ENCODE measurements around the gene VWF. TPM values are rescaled to one million over a fixed set of nuclear protein-coding genes. Genes with fewer than 3 reads are reported as not detected.

Gene VWF
- total RNA-seq, 4 donors from 2014 or later = 34.3 to 107 (median 50.3) TPM

GRCh38 chr12:5900533-5901205 is 223.8 kb downstream of the VWF start:
- H3K4me3 ChIP-seq (ENCODE audit: low read depth, poor library complexity, severe bottlenecking) = no peak overlapping the region
- no peak for TF ChIP-seq CTCF (IDR thresholded peaks at IDR 0.05)
- no peak for TF ChIP-seq POLR2A (IDR thresholded peaks at IDR 0.05)
- intact Hi-C loops (cut with DNase I; ENCODE audit: low total_unique reads) = no loop called here
- 66 to 68% methylated on average over 15 of the region's 15 CpGs for WGBS, 2 donors
- no peak for DNase-seq (ENCODE audit: low spot score in 2 of 2)

- H3K4me3 ChIP-seq (ENCODE audit: low read depth, poor library complexity, severe bottlenecking) = no peak overlapping the region
- TF ChIP-seq CTCF (IDR thresholded peaks at IDR 0.05) (no peak), POLR2A (IDR thresholded peaks at IDR 0.05) (no peak)
- intact Hi-C loops (cut with DNase I; ENCODE audit: low total_unique reads) = no loop called here
- 54 to 55% methylated on average over 4 of the region's 4 CpGs for WGBS, 2 donors
- no peak for DNase-seq (ENCODE audit: low spot score in 2 of 2)
Observed at GRCh38 chr12:5900076-5900475, 224.4 kb downstream of the VWF start.

GRCh38 chr12:5899675-5900074 is 224.8 kb downstream of the VWF start:
- no peak for TF ChIP-seq POLR2A (IDR thresholded peaks at IDR 0.05)
- no peak for TF ChIP-seq CTCF (IDR thresholded peaks at IDR 0.05)
- intact Hi-C loops (cut with DNase I; ENCODE audit: low total_unique reads) = no loop called here
- DNase-seq (ENCODE audit: low spot score in 2 of 2) = no peak
- no peak overlapping the region for H3K4me3 ChIP-seq (ENCODE audit: low read depth, poor library complexity, severe bottlenecking)
- 61 to 72% methylated on average over 3 of the region's 3 CpGs for WGBS, 2 donors

GRCh38 chr12:5898874-5899273 is 225.6 kb downstream of the VWF start:
- whole genome bisulfite sequencing, 2 donors = 78 to 85% methylated on average over 3 of the region's 3 CpGs
- no peak for DNase-seq (ENCODE audit: low spot score in 2 of 2)
- H3K4me3 ChIP-seq (ENCODE audit: low read depth, poor library complexity, severe bottlenecking) = no peak overlapping the region
- intact Hi-C loops (cut with DNase I; ENCODE audit: low total_unique reads) = no loop called here
- TF ChIP-seq CTCF (IDR thresholded peaks at IDR 0.05) = no peak
- no peak for TF ChIP-seq POLR2A (IDR thresholded peaks at IDR 0.05)

Other genes with a start within 250 kb of the VWF start
- gene ANO2, start 179.4 kb downstream of the VWF start, total RNA-seq = 1 to 10 TPM in 3 of 4 donors, under 1 TPM in 1; 0.76 to 2.6 (median 1.8) TPM
- 100 to 1,000 TPM; 378 to 494 (median 412) TPM for gene CD9, start 75.7 kb upstream of the VWF start, total RNA-seq
- gene PLEKHG6, start 186.0 kb upstream of the VWF start, total RNA-seq = 10 to 100 TPM; 10.6 to 34.1 (median 22.4) TPM
- 100 to 1,000 TPM; 104 to 252 (median 186) TPM for gene TNFRSF1A, start 217.4 kb upstream of the VWF start, total RNA-seq